ENCODE data around the gene PVR.

Gene PVR, protein sequence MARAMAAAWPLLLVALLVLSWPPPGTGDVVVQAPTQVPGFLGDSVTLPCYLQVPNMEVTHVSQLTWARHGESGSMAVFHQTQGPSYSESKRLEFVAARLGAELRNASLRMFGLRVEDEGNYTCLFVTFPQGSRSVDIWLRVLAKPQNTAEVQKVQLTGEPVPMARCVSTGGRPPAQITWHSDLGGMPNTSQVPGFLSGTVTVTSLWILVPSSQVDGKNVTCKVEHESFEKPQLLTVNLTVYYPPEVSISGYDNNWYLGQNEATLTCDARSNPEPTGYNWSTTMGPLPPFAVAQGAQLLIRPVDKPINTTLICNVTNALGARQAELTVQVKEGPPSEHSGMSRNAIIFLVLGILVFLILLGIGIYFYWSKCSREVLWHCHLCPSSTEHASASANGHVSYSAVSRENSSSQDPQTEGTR
- 0 to 11.6 (median 3.8) reads per million in 9 experiments for total RNA-seq

DNA sequence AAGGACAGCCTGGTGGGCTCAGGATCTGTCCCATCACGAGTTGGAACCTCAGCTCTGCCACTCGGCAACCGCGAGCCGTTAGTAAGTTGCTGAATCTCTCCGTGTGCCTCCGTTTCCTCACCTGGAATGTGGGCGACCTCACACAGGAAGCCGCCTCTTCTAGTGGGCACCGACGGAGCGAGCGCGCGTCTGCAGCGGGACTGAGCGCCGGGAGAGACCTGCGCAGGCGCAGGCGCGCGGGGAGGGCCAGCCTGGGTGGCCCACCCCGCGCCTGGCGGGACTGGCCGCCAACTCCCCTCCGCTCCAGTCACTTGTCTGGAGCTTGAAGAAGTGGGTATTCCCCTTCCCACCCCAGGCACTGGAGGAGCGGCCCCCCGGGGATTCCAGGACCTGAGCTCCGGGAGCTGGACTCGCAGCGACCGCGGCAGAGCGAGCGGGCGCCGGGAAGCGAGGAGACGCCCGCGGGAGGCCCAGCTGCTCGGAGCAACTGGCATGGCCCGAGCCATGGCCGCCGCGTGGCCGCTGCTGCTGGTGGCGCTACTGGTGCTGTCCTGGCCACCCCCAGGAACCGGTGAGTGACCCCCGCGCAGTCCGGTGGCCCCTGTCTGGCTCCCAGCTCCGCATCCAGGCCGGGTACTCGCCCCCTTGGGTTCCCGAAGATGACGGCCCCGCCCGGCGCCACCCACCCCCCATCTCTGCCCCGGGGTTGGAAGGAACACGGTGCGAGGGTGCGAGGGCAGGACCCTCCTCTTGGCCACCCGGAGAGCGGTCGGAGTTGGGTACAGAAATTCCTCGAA is at the start of gene PVR:
TSS of gene PVR (plus strand) at position 306 of the 797 bp plus-strand sequence. CDS start at position 493, 187 bp downstream.
- no peaks in the 10 kb centered on the region for H3K36me3 Mint-ChIP-seq (ENCODE audit: insufficient read depth)
- peak within 1 kb of the TSS; percentile 55 to 63 for H3K4me3 Mint-ChIP-seq
- no peaks in the 10 kb centered on the region for H3K9me3 Mint-ChIP-seq
- ATAC-seq (replicated peaks), result peak; percentile 21
- peaks cover 0 to 3% of the 10 kb centered on the region in 2 donors for H3K4me1 Mint-ChIP-seq (ENCODE audit: low read depth in 2 of 2)
- DNase-seq, result no peak
- peaks cover 12 to 73% of the 10 kb centered on the region in 2 donors for H3K27me3 Mint-ChIP-seq
- peak within 1 kb of the TSS in 1 of 2 donors; percentile 38 for H3K27ac Mint-ChIP-seq

DNA sequence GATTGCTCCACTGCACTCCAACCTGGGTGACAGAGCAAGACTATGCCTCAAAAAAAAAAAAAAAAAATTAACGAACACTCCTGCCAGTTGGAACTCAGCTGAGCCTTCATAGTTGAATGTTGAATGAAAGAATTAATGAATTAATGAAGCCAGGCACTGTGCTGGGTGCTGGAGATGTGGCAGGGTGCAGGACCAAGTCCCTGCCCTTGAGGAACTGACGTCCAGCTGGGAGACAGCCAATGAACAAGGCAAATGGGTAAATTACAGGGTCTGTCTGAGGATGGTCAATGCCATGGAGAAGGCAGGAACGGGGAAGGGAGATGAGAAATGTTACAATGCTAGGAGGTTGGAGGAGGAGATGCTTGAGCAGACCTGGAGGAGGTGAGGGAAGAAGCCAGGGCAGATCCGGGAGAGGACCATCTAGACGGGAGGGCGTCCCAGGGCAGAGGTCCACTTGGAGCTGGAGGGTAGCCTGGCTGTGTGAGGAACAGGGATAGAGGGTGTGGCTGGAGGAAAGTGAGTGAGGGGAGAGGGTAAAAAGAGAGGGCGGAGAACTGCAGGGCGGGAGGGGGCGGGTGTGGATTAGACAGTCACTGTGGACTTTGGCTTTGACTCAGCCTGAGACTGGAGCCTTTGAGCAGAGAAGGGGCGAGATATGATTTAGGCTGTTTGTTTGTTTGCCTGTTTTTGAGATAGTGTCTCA is 47.1 kb upstream of the PVR start:
- Mint-ChIP-seq H3K4me3 (no peak overlapping the region), H3K4me1 (ENCODE audit: low read depth in 2 of 2) (no peaks in the 10 kb centered on the region), H3K27me3 (peaks cover 17 to 30% of the 10 kb centered on the region in 2 donors), H3K36me3 (ENCODE audit: insufficient read depth) (no peaks in the 10 kb centered on the region), H3K9me3 (peaks cover 6 to 22% of the 10 kb centered on the region in 2 donors), H3K27ac (no peak overlapping the region)
- DNase-seq (no peak), ATAC-seq (replicated peaks) (no peak)

- peaks cover 15 to 25% of the 10 kb centered on the region in 2 donors for H3K27me3 Mint-ChIP-seq
- no peaks in the 10 kb centered on the region for H3K4me1 Mint-ChIP-seq (ENCODE audit: low read depth in 2 of 2)
- DNase-seq (no peak), ATAC-seq (replicated peaks) (no peak)
- H3K27ac Mint-ChIP-seq, result no peak overlapping the region
- no peaks in the 10 kb centered on the region for H3K36me3 Mint-ChIP-seq (ENCODE audit: insufficient read depth)
- H3K4me3 Mint-ChIP-seq, result no peak overlapping the region
- H3K9me3 Mint-ChIP-seq, result peaks cover 6 to 19% of the 10 kb centered on the region in 2 donors
These were observed 46.6 kb upstream of the PVR start for GRCh38 chr19:44597131-44597491.

DNA sequence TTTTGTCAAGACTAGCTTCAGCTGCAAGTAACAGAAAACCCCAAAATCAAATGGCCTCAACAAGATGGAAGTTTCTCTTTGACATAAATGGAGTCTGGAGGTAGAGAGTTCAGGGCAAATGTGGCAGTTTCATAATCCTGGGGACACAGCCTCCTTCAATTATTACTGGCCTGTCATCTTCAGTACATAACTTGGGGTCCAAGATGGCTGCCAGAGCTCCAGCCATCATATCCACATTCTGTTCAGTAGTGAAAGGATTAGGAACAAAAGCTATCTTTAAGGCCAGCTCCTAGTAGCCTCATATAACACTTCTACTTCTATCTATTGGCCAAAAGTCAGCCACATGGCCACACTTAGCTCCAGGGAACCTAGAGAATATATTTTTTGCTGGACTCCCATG is 45.4 kb upstream of the PVR start:
- no peak overlapping the region for H3K4me3 Mint-ChIP-seq
- no peaks in the 10 kb centered on the region for H3K4me1 Mint-ChIP-seq (ENCODE audit: low read depth in 2 of 2)
- H3K27ac Mint-ChIP-seq, result no peak overlapping the region
- ATAC-seq (replicated peaks) (no peak), DNase-seq (no peak)
- H3K9me3 Mint-ChIP-seq, result peaks cover 6 to 16% of the 10 kb centered on the region in 2 donors
- H3K36me3 Mint-ChIP-seq (ENCODE audit: insufficient read depth), result no peaks in the 10 kb centered on the region
- H3K27me3 Mint-ChIP-seq, result peaks cover 12 to 24% of the 10 kb centered on the region in 2 donors

GRCh38 chr19:44598880-44599279 is 44.8 kb upstream of the PVR start:
- DNase-seq (no peak), ATAC-seq (replicated peaks) (no peak)
- Mint-ChIP-seq H3K36me3 (ENCODE audit: insufficient read depth) (no peaks in the 10 kb centered on the region), H3K9me3 (peaks cover 6 to 16% of the 10 kb centered on the region in 2 donors), H3K27ac (no peak overlapping the region), H3K4me3 (no peak overlapping the region), H3K4me1 (ENCODE audit: low read depth in 2 of 2) (no peaks in the 10 kb centered on the region), H3K27me3 (peaks cover 12 to 29% of the 10 kb centered on the region in 2 donors)

- Mint-ChIP-seq H3K27ac (no peak overlapping the region), H3K9me3 (peaks cover 6 to 16% of the 10 kb centered on the region in 2 donors), H3K27me3 (peaks cover 16 to 29% of the 10 kb centered on the region in 2 donors), H3K36me3 (ENCODE audit: insufficient read depth) (no peaks in the 10 kb centered on the region), H3K4me1 (ENCODE audit: low read depth in 2 of 2) (no peaks in the 10 kb centered on the region), H3K4me3 (no peak overlapping the region)
- ATAC-seq (replicated peaks), result no peak
- DNase-seq, result no peak
These were observed 43.2 kb upstream of the PVR start for GRCh38 chr19:44600466-44600865.

DNA sequence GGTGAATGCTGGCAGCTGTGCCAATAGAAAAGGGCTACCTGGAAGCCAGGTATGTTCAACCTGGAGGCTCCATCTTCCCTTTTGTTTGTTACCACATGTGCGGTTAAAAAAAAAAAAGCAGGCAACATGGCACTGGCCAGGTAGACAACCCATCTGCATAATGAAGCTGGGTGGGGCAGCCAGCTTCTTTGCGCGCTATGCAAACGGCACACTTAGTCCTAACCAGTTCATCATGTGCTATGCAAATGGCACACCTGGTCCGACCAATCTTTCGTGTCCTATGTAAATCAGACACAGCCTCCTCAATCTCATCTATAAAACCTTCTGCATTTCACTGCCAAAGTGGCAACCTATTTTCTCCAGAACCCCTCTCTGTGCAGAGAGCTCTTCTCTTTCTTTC is 41.6 kb upstream of the PVR start:
- Mint-ChIP-seq H3K36me3 (ENCODE audit: insufficient read depth) (no peaks in the 10 kb centered on the region), H3K4me3 (no peak overlapping the region), H3K27me3 (peaks cover 12 to 19% of the 10 kb centered on the region in 2 donors), H3K9me3 (peaks cover 6 to 10% of the 10 kb centered on the region in 2 donors), H3K4me1 (ENCODE audit: low read depth in 2 of 2) (no peaks in the 10 kb centered on the region), H3K27ac (no peak overlapping the region)
- ATAC-seq (replicated peaks) (no peak), DNase-seq (no peak)

- peaks cover 6 to 10% of the 10 kb centered on the region in 2 donors for H3K9me3 Mint-ChIP-seq
- peaks cover 20 to 26% of the 10 kb centered on the region in 2 donors for H3K27me3 Mint-ChIP-seq
- H3K4me3 Mint-ChIP-seq, result no peak overlapping the region
- H3K36me3 Mint-ChIP-seq (ENCODE audit: insufficient read depth), result no peaks in the 10 kb centered on the region
- DNase-seq (no peak), ATAC-seq (replicated peaks) (no peak)
- no peak overlapping the region for H3K27ac Mint-ChIP-seq
- no peaks in the 10 kb centered on the region for H3K4me1 Mint-ChIP-seq (ENCODE audit: low read depth in 2 of 2)
These were observed 40.3 kb upstream of the PVR start for GRCh38 chr19:44603201-44603945.

- DNase-seq (no peak), ATAC-seq (replicated peaks) (no peak)
- Mint-ChIP-seq H3K9me3 (peaks cover 4 to 7% of the 10 kb centered on the region in 2 donors), H3K36me3 (ENCODE audit: insufficient read depth) (peaks cover 1% of the 10 kb centered on the region), H3K4me1 (ENCODE audit: low read depth in 2 of 2) (no peaks in the 10 kb centered on the region), H3K27me3 (peaks cover 19 to 30% of the 10 kb centered on the region in 2 donors), H3K4me3 (no peak overlapping the region), H3K27ac (no peak overlapping the region)
These were observed 39.5 kb upstream of the PVR start for GRCh38 chr19:44604241-44604640.

DNA sequence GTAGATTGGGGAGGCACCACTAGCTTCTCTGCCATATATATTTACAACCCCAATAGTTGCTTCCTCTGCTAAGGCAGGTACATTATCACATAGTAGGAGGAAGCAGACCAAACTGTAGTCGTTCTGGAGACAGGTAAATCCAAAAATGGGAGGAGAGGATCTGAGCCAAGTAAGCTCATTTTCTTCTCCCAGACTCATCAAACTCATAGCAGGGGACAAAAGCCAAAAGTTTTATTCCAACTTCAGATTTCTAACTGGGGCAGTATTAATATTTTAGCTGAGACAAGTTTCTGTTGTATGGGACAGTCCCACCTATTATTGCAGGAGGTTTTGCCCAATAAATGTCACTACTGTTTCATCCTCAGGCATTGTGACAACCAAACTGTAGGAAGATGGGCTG is 38.2 kb upstream of the PVR start:
- no peak for ATAC-seq (replicated peaks)
- Mint-ChIP-seq H3K27me3 (peaks cover 13 to 27% of the 10 kb centered on the region in 2 donors), H3K4me1 (ENCODE audit: low read depth in 2 of 2) (no peaks in the 10 kb centered on the region), H3K4me3 (no peak overlapping the region), H3K9me3 (no peaks in the 10 kb centered on the region), H3K27ac (no peak overlapping the region), H3K36me3 (ENCODE audit: insufficient read depth) (peaks cover 3% of the 10 kb centered on the region)
- no peak for DNase-seq

DNA sequence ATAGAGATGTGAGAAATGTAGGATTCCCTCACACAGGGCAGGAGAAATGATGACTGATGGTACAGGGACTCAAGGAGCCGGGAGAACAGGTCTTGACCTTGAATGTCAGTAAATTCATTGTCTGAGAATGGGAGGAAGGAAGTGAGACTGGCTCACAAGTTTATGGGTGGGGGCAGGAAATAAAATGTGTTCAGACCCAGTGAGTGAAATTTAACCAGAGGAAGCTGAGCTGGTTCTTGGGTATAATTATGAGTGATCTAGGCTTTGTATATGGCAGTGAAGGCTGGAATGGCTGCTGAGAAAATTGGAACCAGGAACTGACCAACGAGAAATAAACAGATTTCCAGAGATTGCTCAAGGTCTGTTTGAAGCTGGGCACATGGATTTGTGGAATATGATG is 36.7 kb upstream of the PVR start:
- H3K4me1 Mint-ChIP-seq (ENCODE audit: low read depth in 2 of 2), result no peaks in the 10 kb centered on the region
- peaks cover 13 to 37% of the 10 kb centered on the region in 2 donors for H3K27me3 Mint-ChIP-seq
- peaks cover 3% of the 10 kb centered on the region for H3K36me3 Mint-ChIP-seq (ENCODE audit: insufficient read depth)
- no peak overlapping the region for H3K27ac Mint-ChIP-seq
- ATAC-seq (replicated peaks) (no peak), DNase-seq (no peak)
- no peaks in the 10 kb centered on the region for H3K9me3 Mint-ChIP-seq
- no peak overlapping the region for H3K4me3 Mint-ChIP-seq

GRCh38 chr19:44607917-44608316 is 35.8 kb upstream of the PVR start:
- peaks cover 19 to 45% of the 10 kb centered on the region in 2 donors for H3K27me3 Mint-ChIP-seq
- DNase-seq (no peak), ATAC-seq (replicated peaks) (no peak)
- no peaks in the 10 kb centered on the region for H3K4me1 Mint-ChIP-seq (ENCODE audit: low read depth in 2 of 2)
- H3K4me3 Mint-ChIP-seq, result no peak overlapping the region
- H3K36me3 Mint-ChIP-seq (ENCODE audit: insufficient read depth), result peaks cover 3% of the 10 kb centered on the region
- no peaks in the 10 kb centered on the region for H3K9me3 Mint-ChIP-seq
- H3K27ac Mint-ChIP-seq, result no peak overlapping the region

GRCh38 chr19:44608391-44608821 is 35.3 kb upstream of the PVR start:
- H3K27ac Mint-ChIP-seq, result no peak overlapping the region
- H3K9me3 Mint-ChIP-seq, result no peaks in the 10 kb centered on the region
- ATAC-seq (replicated peaks) (no peak), DNase-seq (no peak)
- H3K4me3 Mint-ChIP-seq, result no peak overlapping the region
- peaks cover 19 to 42% of the 10 kb centered on the region in 2 donors for H3K27me3 Mint-ChIP-seq
- H3K4me1 Mint-ChIP-seq (ENCODE audit: low read depth in 2 of 2), result no peaks in the 10 kb centered on the region
- peaks cover 3% of the 10 kb centered on the region for H3K36me3 Mint-ChIP-seq (ENCODE audit: insufficient read depth)
